IMR-90 (cell line): ENCODE measurements around the gene CASP6. TPM values are rescaled to one million over a fixed set of nuclear protein-coding genes. Genes with fewer than 3 reads are reported as not detected.

ENCODE experiments used
- ATAC-seq: fragments of 200-7000 bp; cut with Tn5 transposase; 2 replicates; pipeline ENCODE4 v1.9.1; 2020; ENCODE audit warnings: low read depth, mild to moderate bottlenecking, moderate library complexity
- BruUV-seq: library from RNA; stranded (reverse); fragments of 400-500 nt; replicated peaks from 2 replicates; lab custom pipeline; 2021; lab: Mats Ljungman, UMichigan
- CTCF ChIA-PET: fragments of 300-600 bp; formaldehyde crosslinking; extraction: SDS; loops from one replicate; lab custom pipeline; 2021; ENCODE audit warnings: antibody characterized with exemption; lab: Yijun Ruan, JAX
- POLR2A ChIA-PET: fragments of 300-600 bp; sonication (Branson Sonifier 250); formaldehyde crosslinking; loops from one replicate; lab custom pipeline; 2022; ENCODE audit warnings: antibody characterized with exemption; ENCODE audit not compliant: unreplicated experiment; lab: Charles Lee
- DNase-seq: peaks from one replicate; pipeline ENCODE4 v3.0.0; 2013
- H2AFZ ChIP-seq: replicated peaks from 2 replicates; pipeline ENCODE3; 2013; ENCODE audit warnings: low read length, mild to moderate bottlenecking; ENCODE audit not compliant: poor library complexity
- H2AK5ac ChIP-seq: 2 replicates; pipeline ENCODE4 v1.6.1; 2013; ENCODE audit warnings: low read depth, low read length, inconsistent platforms
- H2AK9ac ChIP-seq: replicated peaks from 2 replicates; pipeline ENCODE3; 2013; ENCODE audit warnings: mild to moderate bottlenecking, low read depth, low read length, moderate library complexity; ENCODE audit not compliant: poor library complexity
- H2BK120ac ChIP-seq: 2 replicates; pipeline ENCODE4 v1.6.1; 2013; ENCODE audit warnings: low read depth, low read length, inconsistent platforms
- H2BK15ac ChIP-seq: 3 replicates; pipeline ENCODE4 v1.6.1; 2013; ENCODE audit warnings: low read depth, low read length, inconsistent platforms
- H2BK20ac ChIP-seq: 2 replicates; pipeline ENCODE4 v1.6.1; 2013; ENCODE audit warnings: low read depth, mild to moderate bottlenecking, inconsistent platforms, low read length, moderate library complexity
- H2BK5ac ChIP-seq: 2 replicates; pipeline ENCODE4 v1.6.1; 2013; ENCODE audit warnings: mild to moderate bottlenecking, low read depth, low read length, inconsistent platforms; ENCODE audit not compliant: poor library complexity, severe bottlenecking
- H3K14ac ChIP-seq: replicated peaks from 2 replicates; pipeline ENCODE4 v1.6.1; 2013; ENCODE audit warnings: low read depth, low read length, inconsistent platforms
- H3K18ac ChIP-seq: 2 replicates; pipeline ENCODE4 v1.6.1; 2013; ENCODE audit warnings: low read depth, low read length, control low read depth
- H3K23ac ChIP-seq: 2 replicates; pipeline ENCODE4 v1.6.1; 2013; ENCODE audit warnings: low read depth, low read length, inconsistent platforms
- H3K27ac ChIP-seq: 2 replicates; pipeline ENCODE4 v1.5.1; 2013; ENCODE audit warnings: mild to moderate bottlenecking, control low read depth, low read length; ENCODE audit not compliant: insufficient read depth
- H3K27me3 ChIP-seq: 2 replicates; pipeline ENCODE4 v1.6.1; 2013; ENCODE audit warnings: low read length; ENCODE audit not compliant: control insufficient read depth, insufficient read depth
- H3K36me3 ChIP-seq: 2 replicates; pipeline ENCODE4 v1.6.1; 2013; ENCODE audit warnings: low read length, mixed read lengths; ENCODE audit not compliant: control insufficient read depth, insufficient read depth
- H3K4ac ChIP-seq: 2 replicates; pipeline ENCODE4 v1.6.1; 2013; ENCODE audit warnings: low read depth, low read length, inconsistent platforms
- H3K4me1 ChIP-seq: 2 replicates; pipeline ENCODE4 v1.6.1; 2013; ENCODE audit warnings: low read length, mixed read lengths; ENCODE audit not compliant: control insufficient read depth, insufficient read depth
- H3K4me2 ChIP-seq: 2 replicates; pipeline ENCODE4 v1.6.1; 2013; ENCODE audit warnings: low read depth, mild to moderate bottlenecking, control low read depth, low read length, moderate library complexity
- H3K4me3 ChIP-seq: 2 replicates; pipeline ENCODE4 v1.5.1; 2013; ENCODE audit warnings: low read depth, mild to moderate bottlenecking, control low read depth, low read length, moderate library complexity; ENCODE audit not compliant: insufficient read depth
- H3K56ac ChIP-seq: 2 replicates; pipeline ENCODE4 v1.6.1; 2013; ENCODE audit warnings: low read length, inconsistent platforms; ENCODE audit not compliant: insufficient read depth; ENCODE audit errors: extremely low read depth
- H3K79me1 ChIP-seq, 2 experiments: 2 replicates each; pipeline ENCODE4 v1.6.1; 2013; ENCODE audit warnings: low read length in 2 of 2, inconsistent platforms in 1 of 2, low read depth in 1 of 2
- H3K9ac ChIP-seq: 2 replicates; pipeline ENCODE4 v1.6.1; 2013; ENCODE audit warnings: low read depth, low read length, control low read depth
- H3K9me1 ChIP-seq: 2 replicates; pipeline ENCODE4 v1.6.1; 2013; ENCODE audit warnings: low read length, inconsistent platforms; ENCODE audit not compliant: insufficient read depth
- H3K9me3 ChIP-seq: 2 replicates; pipeline ENCODE4 v1.6.1; 2013; ENCODE audit warnings: low read length; ENCODE audit not compliant: control insufficient read depth, insufficient read depth
- H4K20me1 ChIP-seq: 2 replicates; pipeline ENCODE4 v1.6.1; 2013; ENCODE audit warnings: low read length, inconsistent platforms; ENCODE audit not compliant: insufficient read depth
- H4K5ac ChIP-seq: 2 replicates; pipeline ENCODE4 v1.6.1; 2013; ENCODE audit warnings: mild to moderate bottlenecking, low read depth, low read length, control low read depth
- H4K8ac ChIP-seq, 2 experiments: 2 replicates each; pipeline ENCODE4 v1.6.1; 2013; ENCODE audit warnings: low read depth in 2 of 2, low read length in 2 of 2, control low read depth in 1 of 2, inconsistent platforms in 1 of 2
- H4K91ac ChIP-seq: 2 replicates; pipeline ENCODE4 v1.6.1; 2013; ENCODE audit warnings: low read depth, low read length, inconsistent platforms; ENCODE audit not compliant: insufficient read depth
- BHLHE40 ChIP-seq: fragments of 150-350 bp; IDR thresholded peaks from 2 replicates; pipeline ENCODE4 v1.6.1; 2016; ENCODE audit warnings: mild to moderate bottlenecking, low read depth, low read length
- CEBPB ChIP-seq: IDR thresholded peaks from 2 replicates; pipeline ENCODE4 v1.6.1; 2012; ENCODE audit warnings: low read depth, low read length, improper control_type of control experiment
- CHD1 ChIP-seq: IDR thresholded peaks from 2 replicates; pipeline ENCODE4 v1.6.1; 2012; ENCODE audit warnings: low read depth, low read length, improper control_type of control experiment
- CTCF ChIP-seq: conservative IDR thresholded peaks from 2 replicates; pipeline ENCODE4 v1.5.1; 2012; ENCODE audit warnings: mild to moderate bottlenecking, low read depth, low read length, improper control_type of control experiment
- ELK1 ChIP-seq: fragments of 150-350 bp; IDR thresholded peaks from 2 replicates; pipeline ENCODE4 v1.6.1; 2016; ENCODE audit warnings: low read depth, mild to moderate bottlenecking, low read length, moderate library complexity, borderline replicate concordance
- FOS ChIP-seq: fragments of 150-350 bp; IDR thresholded peaks from 2 replicates; pipeline ENCODE4 v1.6.1; 2016; ENCODE audit warnings: low read depth, low read length
- MAFK ChIP-seq: IDR thresholded peaks from 2 replicates; pipeline ENCODE4 v1.6.1; 2012; ENCODE audit warnings: low read depth, low read length, improper control_type of control experiment
- MAZ ChIP-seq: IDR thresholded peaks from 2 replicates; pipeline ENCODE4 v1.6.1; 2012; ENCODE audit warnings: low read depth, mild to moderate bottlenecking, low read length, improper control_type of control experiment, moderate library complexity, borderline replicate concordance
- POLR2A ChIP-seq: IDR thresholded peaks from 2 replicates; pipeline ENCODE4 v1.6.1; 2012; ENCODE audit warnings: mild to moderate bottlenecking, low read depth, low read length
- RAD21 ChIP-seq: IDR thresholded peaks from 2 replicates; pipeline ENCODE4 v1.6.1; 2012; ENCODE audit warnings: low read length, improper control_type of control experiment
- SMC3 ChIP-seq: fragments of 150-350 bp; IDR thresholded peaks from 2 replicates; pipeline ENCODE4 v1.6.1; 2016; ENCODE audit warnings: low read depth, mild to moderate bottlenecking, antibody characterized with exemption, low read length, moderate library complexity
- WGBS, 2 experiments: methylation state at CpG; one replicate each; pipeline versions ENCODE4 v1.1.5 to v1.1.7; 2013; ENCODE audit warnings: missing lambda C conversion rate in 2 of 2; ENCODE audit not compliant: insufficient read length in 1 of 2; ENCODE audit errors: extremely low coverage in 2 of 2; 5-methylcytosine and 5-hydroxymethylcytosine counted together
- dilution Hi-C: fragments of 300-500 bp; cut with HindIII; formaldehyde crosslinking; loops from one replicate; pipeline ENCODE4 v1.14.3; 2018; ENCODE audit warnings: low sequenced_read_pairs; ENCODE audit not compliant: unreplicated experiment
- in situ Hi-C: fragments of 300-500 bp; cut with MboI; formaldehyde crosslinking; loops from 3 replicates; pipeline ENCODE4 v1.14.3; 2019; ENCODE audit warnings: low sequenced_read_pairs, inconsistent platforms, mixed read lengths
- intact Hi-C: fragments of 100-400 bp; cut with micrococcal nuclease; formaldehyde crosslinking; loops from 2 replicates; pipeline ENCODE4 v1.10.0; 2022
- polyA plus RNA-seq, 3 experiments: library from polyadenylated mRNA; depleted of rRNA; stranded (reverse); fragments of >200 nt; gene quantifications; 2 replicates each; pipeline ENCODE4 v1.2.3, GENCODE V29; 2012; ENCODE audit warnings: low replicate concordance in 1 of 3
- total RNA-seq: library from RNA; depleted of rRNA; stranded (reverse); fragments of >200 nt; gene quantifications from 2 replicates; pipeline ENCODE4 v1.2.3, GENCODE V29; 2012

CASP6 gene
- total and polyA plus RNA-seq, 2 of the 4 experiments (the other 2 are of a cell fraction), result 25.0 to 44.1 TPM

GRCh38 chr4:109675181-109675580, 28.1 kb downstream of the CASP6 start:
- H3K9me3 ChIP-seq, result no peaks in the 10 kb centered on the region
- no peak overlapping the region for H2AK9ac ChIP-seq
- no peaks in the 10 kb centered on the region for H3K27me3 ChIP-seq
- no peak for TF ChIP-seq FOS
- TF ChIP-seq BHLHE40, result no peak
- no peak for TF ChIP-seq MAZ
- no peak for TF ChIP-seq POLR2A
- TF ChIP-seq CHD1, result no peak
- no peak for TF ChIP-seq SMC3
- TF ChIP-seq CEBPB, result no peak
- no peak for TF ChIP-seq RAD21
- no peak for TF ChIP-seq CTCF
- TF ChIP-seq ELK1, result no peak
- no peak for TF ChIP-seq MAFK
- in situ Hi-C loops (no loop called here), intact Hi-C loops (no loop called here), dilution Hi-C loops (no loop called here)
- CTCF ChIA-PET, result no interaction called here
- H3K23ac ChIP-seq, result no peak overlapping the region
- no peak overlapping the region for H2BK5ac ChIP-seq
- no peak overlapping the region for H3K56ac ChIP-seq
- H2BK15ac ChIP-seq, result no peak overlapping the region
- H3K79me1 ChIP-seq, result no peaks in the 10 kb centered on the region
- POLR2A ChIA-PET, result no interaction called here
- ATAC-seq, result no peak
- no peak overlapping the region for H3K9ac ChIP-seq
- H4K20me1 ChIP-seq, result no peaks in the 10 kb centered on the region
- no TSS peak for BruUV-seq
- H3K4me2 ChIP-seq, result no peak overlapping the region
- no peak overlapping the region for H4K91ac ChIP-seq
- no peak overlapping the region for H2BK20ac ChIP-seq
- no peak overlapping the region for H4K5ac ChIP-seq
- 77% methylated on average over 3 of the region's 3 CpGs; no CpG with 5 or more reads in 1 of the 2 experiments for WGBS, 2 experiments
- H3K36me3 ChIP-seq, result no peaks in the 10 kb centered on the region
- no peak overlapping the region for H3K18ac ChIP-seq
- no peak overlapping the region for H3K4me3 ChIP-seq
- no peak for DNase-seq
- no peak overlapping the region for H3K14ac ChIP-seq
- no peak overlapping the region for H3K4ac ChIP-seq
- H2AK5ac ChIP-seq, result no peak overlapping the region
- no peak overlapping the region for H2BK120ac ChIP-seq
- no peak overlapping the region for H4K8ac ChIP-seq
- H3K9me1 ChIP-seq, result no peaks in the 10 kb centered on the region
- H3K27ac ChIP-seq, result no peak overlapping the region
- no peaks in the 10 kb centered on the region for H3K4me1 ChIP-seq
- H2AFZ ChIP-seq, result no peak overlapping the region
